GM03348 (cell line): Measurements from ENCODE around the gene ADM5.

Experiments used
- DNase-seq: peaks from one replicate; pipeline ENCODE4 v3.0.0; 2012; ENCODE audit warnings: low spot score

Gene ADM5

GRCh38 chr19:49680421-49681351, 8.7 kb upstream of the ADM5 start:
- DNase-seq = peak; percentile 96

DNA sequence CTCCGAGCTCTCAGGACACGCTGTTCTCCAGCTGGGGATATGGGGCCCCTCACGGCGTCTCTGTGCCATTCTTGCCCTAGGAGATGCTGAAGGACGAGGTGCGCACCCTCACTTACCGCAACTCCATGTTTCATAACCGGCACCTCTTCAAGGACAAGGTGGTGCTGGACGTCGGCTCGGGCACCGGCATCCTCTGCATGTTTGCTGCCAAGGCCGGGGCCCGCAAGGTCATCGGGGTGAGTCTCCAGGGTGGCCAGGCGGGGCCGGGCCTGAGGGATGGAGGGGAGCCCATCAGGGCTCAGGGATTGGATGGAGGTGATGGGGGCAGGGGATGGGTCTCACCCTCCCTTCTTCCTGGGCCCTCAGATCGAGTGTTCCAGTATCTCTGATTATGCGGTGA, 7.6 kb upstream of the ADM5 start:
- no peak for DNase-seq

- DNase-seq = peak; percentile 38
These were observed 7.1 kb upstream of the ADM5 start for GRCh38 chr19:49682274-49682673.

DNA sequence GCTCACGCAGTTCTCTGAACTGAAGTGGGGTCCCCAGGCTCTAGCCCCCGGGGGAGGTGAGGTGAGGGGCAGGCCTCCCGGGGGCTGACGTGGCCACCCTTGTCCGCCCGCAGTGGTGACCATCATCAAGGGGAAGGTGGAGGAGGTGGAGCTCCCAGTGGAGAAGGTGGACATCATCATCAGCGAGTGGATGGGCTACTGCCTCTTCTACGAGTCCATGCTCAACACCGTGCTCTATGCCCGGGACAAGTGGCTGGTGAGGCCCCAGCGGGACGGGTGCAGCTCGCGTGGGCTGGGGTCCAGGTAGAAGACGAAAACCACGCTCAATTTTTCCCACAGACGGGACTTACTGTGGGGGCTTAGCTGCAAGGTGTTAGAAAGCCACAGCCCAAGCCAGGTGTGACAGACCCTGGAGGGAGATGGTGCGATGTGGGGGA, 5.6 kb upstream of the ADM5 start:
- no peak for DNase-seq

DNA sequence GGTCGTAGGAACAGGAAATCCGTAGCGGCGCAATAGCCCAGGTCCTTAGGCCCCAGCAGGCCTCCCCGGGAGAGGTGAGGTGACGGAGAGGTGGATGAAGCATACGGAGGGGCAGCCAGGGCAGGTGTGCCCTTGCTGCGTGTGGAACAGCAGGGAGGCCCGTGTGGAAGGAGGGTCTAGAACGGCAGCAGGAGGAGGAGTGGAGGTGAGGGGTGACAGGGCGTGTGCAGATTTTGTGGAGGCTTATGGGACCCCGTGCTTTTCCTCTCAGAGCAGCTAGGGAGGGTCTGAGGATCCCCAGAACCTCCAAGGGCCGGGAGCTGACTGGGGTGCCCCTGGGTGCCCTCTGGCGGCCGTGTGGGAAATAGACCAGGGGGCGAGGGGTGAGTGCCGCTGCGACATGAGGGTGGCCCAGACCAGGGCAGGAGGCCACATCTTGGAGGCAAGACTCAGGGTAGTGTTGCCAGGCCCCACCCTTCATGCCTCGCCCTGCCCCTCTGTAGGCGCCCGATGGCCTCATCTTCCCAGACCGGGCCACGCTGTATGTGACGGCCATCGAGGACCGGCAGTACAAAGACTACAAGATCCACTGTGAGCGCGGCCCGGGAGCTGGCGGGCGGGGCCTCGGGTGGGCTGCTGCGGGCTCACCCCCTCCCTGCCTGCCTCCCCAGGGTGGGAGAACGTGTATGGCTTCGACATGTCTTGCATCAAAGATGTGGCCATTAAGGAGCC, 5.0 kb upstream of the ADM5 start:
- DNase-seq = peak; percentile 42

DNA sequence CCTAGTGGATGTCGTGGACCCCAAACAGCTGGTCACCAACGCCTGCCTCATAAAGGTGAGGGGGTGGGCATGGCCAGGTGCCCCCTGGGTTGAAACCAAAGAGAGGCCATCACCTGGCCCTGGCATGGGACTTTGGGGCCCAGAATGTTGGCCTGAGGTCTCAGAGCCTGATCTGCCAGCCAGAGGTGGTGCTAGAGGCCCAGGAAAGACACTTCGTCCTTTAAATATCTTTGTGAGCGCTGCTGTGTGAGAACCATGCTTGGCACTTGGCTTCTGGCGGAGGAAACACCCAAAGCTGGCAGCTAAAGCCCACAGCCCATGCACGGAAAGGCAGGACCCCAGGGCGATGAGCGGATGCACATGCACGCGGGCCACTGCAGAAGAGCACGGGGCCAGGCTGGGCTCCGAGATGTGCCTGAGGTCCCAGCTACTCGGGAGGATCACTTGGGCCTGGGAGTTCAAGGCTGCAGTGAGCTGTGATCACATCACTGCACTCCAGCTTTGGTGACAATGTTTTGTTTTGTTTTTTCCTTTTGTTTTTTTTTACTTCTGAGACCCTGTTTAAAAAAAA, 4.3 kb upstream of the ADM5 start:
- DNase-seq = no peak

DNA sequence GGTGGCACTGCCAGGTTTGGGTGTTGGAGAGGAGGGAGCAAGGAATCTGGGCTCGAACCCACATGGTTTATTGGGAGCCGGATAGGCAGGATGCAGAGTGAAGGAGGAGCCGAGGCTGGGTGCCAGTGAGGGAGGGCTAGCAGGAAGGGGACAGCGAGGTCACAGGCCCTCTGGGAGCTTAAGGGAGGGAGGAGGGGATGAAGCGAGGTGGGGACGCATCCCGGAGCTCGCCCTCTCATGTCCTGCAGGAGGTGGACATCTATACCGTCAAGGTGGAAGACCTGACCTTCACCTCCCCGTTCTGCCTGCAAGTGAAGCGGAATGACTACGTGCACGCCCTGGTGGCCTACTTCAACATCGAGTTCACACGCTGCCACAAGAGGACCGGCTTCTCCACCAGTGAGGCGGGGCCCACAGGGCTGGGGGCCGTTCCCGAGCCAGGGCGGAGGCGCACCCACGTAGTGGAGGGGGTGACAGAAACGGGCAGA, 3.5 kb upstream of the ADM5 start:
- DNase-seq = no peak

DNA sequence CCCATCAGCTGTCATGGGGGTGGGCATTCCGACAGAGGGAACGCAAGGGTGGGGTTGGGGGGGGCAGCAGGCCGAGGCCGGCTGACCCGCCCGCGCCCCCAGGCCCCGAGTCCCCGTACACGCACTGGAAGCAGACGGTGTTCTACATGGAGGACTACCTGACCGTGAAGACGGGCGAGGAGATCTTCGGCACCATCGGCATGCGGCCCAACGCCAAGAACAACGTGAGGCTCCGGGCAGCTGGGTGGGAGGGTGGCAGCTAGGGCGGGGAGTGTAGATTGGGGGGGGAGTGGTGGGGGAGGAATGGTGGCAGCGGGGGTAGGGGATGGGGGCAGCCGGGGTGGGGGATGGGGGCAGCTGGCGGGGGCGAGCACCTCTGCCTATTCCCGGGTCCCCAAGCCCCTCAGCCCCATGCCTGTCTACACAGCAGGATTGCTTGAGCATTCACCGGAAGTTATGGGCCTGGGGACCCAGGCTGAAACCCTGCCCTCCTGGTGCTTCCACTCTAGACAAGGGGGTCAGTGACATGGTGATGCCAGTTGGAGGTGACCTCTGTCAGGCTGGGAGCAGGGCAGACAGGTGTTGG, 2.8 kb upstream of the ADM5 start:
- DNase-seq = no peak

DNA sequence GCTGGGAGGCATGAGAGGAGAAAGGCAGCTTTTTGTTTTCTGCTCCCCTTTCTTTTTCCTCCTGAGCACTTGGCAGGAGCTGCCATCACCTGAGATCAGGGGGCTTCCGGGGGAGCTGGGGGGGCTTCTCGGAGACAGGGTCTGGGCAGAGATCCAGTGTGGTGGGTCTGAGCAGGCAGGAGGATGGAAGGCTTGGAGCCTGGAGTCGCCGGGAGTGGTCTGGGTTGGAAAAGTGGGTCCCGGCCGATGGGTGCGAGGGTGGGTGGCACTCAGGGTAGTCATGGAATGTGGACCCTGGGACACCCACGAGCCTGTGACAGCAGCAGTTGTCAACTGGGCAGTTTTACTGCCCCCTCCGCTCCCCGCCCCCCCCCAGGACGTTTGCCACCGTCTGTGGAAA, 2.2 kb upstream of the ADM5 start:
- no peak for DNase-seq

DNA sequence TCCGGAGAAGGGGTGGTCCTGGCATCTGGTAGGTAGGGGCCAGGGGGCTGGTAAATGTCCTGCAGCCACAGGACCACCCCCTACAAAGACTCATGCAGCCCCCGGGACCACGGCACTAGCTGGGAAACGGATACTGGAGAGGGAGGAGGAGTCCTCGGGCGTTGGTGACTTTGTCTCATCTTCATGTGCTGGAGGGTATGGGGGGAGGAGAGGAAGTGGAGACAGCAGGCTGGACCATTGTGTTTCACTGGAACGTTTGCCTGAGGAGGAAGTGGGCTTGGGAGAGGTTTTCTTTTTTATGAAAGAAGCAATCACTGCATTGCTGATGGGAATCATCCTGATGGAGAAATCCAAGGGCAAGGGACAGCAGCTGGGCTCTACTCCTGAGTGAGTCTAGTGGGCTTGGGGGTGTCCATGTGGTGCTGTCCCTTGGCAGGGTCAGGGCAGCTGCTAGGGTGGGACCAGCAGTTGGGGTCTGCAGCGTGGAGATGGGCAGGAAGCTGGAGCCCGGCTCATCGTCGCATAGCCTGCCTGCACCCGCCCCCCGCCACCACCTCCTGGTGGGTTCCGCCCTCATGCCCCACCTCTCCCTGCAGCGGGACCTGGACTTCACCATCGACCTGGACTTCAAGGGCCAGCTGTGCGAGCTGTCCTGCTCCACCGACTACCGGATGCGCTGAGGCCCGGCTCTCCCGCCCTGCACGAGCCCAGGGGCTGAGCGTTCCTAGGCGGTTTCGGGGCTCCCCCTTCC, 1.7 kb upstream of the ADM5 start:
- no peak for DNase-seq

GRCh38 chr19:49688531-49689132, 762 bp upstream of the ADM5 start:
- DNase-seq = no peak

- no peak for DNase-seq
These were observed 773 bp downstream of the ADM5 start for GRCh38 chr19:49690079-49690655.

DNA sequence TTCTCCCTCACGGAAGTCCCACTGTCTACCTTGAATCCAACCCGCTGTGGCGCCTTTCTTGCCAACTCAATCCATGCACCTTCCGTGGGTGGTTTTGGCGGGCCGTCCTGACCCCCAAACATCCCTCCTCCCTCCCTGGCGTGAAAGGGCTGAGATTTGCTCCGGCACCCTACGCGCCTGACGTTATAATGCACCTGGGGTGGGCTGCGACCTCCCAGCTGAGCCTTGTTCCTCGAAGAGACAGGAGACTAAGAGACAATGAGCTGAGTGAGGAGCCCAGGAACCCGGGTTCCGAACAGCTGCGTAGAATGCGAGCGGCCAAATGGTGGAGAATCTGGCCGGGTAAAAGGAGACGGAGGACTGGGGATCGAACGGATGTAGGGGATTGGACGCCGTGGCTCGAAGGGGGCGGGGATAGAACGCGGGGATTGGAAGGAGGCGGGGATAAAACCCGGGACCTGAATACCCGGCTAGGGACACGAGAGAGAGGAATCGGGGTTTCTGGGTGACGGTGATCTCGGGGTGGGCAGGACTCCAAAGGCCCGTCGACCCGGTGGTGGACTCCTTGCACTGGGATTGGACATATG, 1.4 kb downstream of the ADM5 start, which contains the start of gene CPT1C:
TSS of gene CPT1C (plus strand) at position 461 of the 587 bp plus-strand sequence. CDS start 1,137 bp downstream, outside the sequence.
- DNase-seq = peak; percentile 92

DNA sequence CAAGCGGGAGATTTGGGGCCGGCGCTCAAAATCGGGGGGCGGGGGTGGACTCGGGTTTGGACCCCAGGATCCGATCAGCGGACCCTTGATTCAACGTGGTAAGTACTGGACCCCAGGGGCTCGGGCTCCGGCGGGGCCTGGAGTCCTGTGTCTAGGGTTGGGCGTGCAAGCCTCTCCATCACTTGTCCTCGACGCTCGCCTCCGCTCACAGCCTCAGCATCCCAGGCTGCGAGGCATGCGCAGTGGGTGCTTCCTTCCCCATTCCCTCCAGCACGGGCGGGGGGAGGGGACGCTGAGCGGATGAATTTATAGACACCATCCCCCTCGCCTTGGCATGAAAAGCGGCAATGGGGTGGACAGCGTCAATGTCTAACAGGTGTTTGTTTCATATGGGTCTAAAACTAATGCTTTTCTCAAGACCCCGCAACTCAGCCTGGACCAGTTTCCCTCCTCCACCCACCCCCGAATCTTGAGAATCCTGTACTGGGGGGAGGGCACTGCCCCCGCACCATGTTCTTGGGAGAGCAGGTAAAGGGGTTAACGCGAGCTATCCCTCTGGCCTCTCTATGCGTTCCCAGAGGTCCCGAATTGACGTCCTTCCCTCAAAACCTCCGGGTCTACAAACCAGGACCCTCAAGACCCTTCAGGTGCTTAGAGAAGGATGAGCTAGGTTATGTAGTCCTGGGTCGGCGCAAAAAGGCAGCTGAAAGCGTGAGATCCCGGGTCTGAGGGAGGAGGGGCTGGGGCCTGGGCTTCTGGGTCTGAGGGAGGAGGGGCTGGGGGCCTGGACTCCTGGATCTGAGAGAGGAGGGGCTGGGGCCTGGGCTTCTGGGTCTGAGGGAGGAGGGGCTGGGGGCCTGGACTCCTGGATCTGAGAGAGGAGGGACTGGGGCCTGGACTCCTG, 2.1 kb downstream of the ADM5 start:
- DNase-seq = peak; percentile 88

- no peak for DNase-seq
These were observed 2.7 kb downstream of the ADM5 start for GRCh38 chr19:49692147-49692506.

DNA sequence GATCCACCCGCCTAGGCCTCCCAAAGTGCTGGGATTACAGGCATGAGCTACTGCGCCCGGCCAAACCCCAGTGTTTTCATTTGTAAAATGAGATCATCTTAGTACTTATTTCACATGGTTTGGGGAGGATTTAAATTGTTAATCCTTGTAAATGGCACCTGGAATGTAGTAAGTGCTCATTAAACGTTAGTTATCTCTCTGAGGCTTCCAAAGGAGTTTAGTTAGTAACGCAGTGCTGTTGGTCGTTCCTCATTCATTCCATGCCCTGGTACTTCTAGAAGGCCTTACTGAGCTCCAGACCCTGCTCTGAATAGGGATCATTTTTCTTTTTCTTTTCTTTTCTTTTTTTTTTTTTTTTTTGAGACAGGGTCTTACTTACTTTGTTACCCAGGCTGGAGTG, 6.7 kb downstream of the ADM5 start:
- DNase-seq = no peak

DNA sequence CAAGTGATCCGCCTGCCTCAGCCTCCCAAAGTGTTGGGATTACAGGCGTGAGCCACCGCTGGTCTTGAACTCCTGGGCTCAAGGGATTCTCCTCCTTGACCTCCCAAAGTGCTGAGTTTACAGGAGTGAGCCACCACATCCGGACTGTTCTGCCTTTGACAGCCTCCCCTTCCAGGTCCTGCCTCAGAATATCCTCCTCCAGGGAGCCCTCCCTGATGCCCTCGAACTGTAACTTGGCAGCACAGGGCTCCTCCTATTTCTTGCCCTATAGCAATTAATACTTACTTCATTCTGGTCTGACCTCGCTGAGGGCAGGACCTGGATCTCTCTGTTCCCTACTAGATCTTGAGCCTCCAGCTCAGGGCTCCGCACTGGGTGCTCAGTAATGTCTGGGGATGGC, 7.5 kb downstream of the ADM5 start:
- DNase-seq = no peak

DNA sequence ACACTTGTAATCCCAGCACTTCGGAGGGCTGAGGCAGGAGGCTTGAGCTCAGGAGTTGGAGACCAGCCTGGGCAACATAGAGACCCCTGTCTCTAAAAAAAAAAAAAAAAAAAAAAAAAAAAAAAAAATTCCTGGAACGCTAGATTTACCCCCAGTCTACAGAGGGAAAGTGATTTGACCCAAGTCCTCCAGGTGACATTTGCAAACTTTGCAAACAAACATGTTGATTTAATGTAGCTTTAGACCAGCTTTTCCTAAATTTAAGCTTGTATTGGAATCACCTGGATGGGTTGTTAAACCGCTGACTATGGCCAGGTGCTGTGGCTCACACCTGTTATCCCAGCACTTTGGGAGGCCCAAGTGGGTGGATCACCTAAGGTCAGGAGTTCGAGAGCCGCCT, 10.0 kb downstream of the ADM5 start:
- no peak for DNase-seq

GRCh38 chr19:49700563-49700962, 11.2 kb downstream of the ADM5 start:
- no peak for DNase-seq
